Renal cortex interstitium (tissue), 11 donors: ENCODE results near the gene RRP7A. TPM values are rescaled to one million over a fixed set of nuclear protein-coding genes. Genes with fewer than 3 reads are reported as not detected.
"Not testable (repeated sequence)": the region's sequence is repeated elsewhere in the genome, so short reads cannot be mapped to it uniquely, and the experiment has no call there.

ENCODE experiments used
- DNase-seq, 11 donors: peaks; one replicate each; pipeline ENCODE4 v3.0.0-alpha.2; 2013; ENCODE audit warnings: low read depth in 9 of 11, low spot score in 4 of 11; ENCODE audit errors: extremely low read depth in 1 of 11
- polyA plus RNA-seq, 3 donors: library from polyadenylated mRNA; unstranded; fragments of 120-200 nt; gene quantifications; one replicate each; pipeline ENCODE4 v1.2.1, GENCODE V29; 2013; ENCODE audit not compliant: insufficient read length in 3 of 3

RRP7A gene
- polyA plus RNA-seq, 3 donors = 28.0 to 31.4 (median 29.3) TPM

GRCh38 chr22:42512273-42512990 is 7.2 kb downstream of the RRP7A start:
- peak in 2 of 11 donors; percentile 36 to 51 for DNase-seq

DNA sequence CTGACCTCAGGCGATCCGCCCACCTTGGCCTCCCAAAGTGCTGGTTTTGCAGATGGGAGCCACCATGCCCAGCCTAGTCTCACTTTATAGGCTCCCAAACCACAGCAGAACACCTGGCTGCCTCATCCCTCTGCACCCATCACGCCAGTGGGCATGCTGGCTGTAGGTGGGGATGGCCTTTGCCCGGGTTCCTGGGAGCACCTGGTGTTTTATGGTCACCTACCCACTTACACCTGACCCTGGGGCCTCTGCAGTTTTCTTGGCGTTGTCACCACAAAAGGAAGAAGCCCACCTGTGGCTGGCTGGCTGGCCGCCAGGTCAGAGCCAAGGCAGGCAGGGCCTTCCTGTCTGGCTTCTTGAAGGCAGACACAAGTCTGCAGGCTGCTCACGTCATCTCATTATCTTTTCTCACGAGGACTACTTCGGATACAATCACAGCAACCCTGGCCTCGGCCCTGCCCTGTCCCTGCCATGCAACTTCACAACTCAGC is 8.2 kb downstream of the RRP7A start:
- DNase-seq = no peak

- no peak for DNase-seq
These were observed 10.0 kb downstream of the RRP7A start for GRCh38 chr22:42509548-42509947.

DNA sequence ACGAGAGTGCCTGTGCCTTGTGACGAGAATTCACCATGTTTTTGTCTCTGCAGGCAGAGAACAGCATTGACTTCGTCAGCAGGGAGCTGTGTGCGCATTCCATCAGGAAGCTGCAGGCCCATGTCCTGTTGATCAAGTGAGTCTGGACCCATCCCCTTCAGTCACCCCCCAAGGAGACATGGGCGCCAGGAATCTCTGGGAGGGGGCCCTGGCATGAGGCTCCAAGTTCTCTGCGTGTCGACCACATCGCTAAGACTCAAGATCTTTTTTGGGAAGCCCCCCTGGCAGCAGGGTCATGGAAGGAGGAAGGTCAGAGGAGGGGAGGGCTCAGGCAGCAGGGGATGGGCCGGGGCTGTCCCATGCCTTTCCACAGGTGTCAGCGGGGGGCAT is 10.6 kb downstream of the RRP7A start:
- DNase-seq = not testable (repeated sequence)

- DNase-seq = not testable (repeated sequence)
These were observed 11.1 kb downstream of the RRP7A start for GRCh38 chr22:42508327-42508974.

DNA sequence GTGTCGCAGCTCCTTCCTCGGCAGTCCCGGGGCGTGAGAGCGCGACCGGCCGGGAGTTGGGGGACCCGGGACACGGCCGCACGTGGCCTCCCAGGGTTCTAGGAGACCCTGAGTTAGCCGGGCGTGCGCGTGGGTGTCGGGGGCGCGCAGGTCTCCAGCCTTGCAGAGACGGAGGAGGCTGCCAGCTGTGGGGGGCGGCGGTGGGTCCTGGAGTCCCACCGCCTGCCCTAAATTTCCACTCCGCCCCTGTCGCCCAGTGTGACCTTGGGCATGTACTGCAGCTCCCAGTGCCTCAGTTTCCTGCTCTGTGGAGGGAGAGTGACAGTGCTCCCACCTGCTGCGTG is 18.8 kb downstream of the RRP7A start:
- no peak for DNase-seq

GRCh38 chr22:42500161-42500835 is 19.3 kb downstream of the RRP7A start:
- peak in 7 of 11 donors; percentile 52 to 71 (median 63) for DNase-seq

GRCh38 chr22:42499773-42500160 is 19.8 kb downstream of the RRP7A start:
- not testable (repeated sequence) for DNase-seq

DNA sequence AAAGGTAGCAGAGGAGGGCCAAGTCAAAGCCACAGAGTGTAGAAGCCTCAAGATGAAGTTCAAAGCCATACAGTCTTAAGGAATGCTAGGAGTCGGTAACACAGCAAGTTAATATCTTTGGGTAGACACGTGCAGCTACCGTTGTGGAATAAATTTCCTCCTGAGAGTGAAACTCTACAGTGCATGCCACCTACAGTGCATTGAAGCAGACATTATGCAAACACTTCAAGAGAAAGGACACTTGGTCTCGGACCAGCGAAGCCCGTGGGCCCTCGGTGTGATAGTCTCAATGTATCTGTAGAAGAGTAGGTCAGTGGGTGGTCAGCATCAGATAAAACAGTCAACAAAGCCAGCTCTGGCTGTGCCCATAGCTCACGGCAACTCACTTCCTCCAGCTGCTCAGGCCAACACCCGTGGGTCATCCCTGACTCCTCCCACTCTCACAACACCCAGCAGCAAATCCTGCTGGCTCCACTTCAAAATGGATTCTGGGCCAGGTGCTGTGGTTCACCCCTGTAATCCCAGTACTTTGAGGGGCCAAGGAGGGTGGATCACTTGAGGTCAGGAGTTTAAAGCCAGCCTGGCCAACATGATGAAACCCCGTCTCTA is 24.0 kb downstream of the RRP7A start:
- DNase-seq = not testable (repeated sequence)

DNA sequence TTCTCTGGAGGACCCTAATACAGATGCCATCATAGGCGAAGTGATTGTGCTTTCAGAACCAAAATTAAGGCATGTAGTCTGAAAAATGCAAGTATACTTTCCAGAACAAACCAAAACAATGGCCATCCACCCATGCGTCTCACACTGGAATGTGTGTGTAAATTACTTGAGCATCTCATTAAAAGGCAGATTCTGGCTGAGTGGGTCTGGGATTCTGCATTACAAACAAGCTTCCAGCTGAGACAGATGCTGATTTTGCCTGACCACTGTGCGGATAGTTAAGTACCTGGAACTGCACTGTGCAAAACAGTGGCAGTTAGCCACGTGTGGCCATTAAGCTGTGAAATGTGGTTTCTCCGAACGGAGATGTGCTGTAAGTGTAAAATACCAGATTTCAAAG is 26.2 kb downstream of the RRP7A start:
- no peak for DNase-seq

DNA sequence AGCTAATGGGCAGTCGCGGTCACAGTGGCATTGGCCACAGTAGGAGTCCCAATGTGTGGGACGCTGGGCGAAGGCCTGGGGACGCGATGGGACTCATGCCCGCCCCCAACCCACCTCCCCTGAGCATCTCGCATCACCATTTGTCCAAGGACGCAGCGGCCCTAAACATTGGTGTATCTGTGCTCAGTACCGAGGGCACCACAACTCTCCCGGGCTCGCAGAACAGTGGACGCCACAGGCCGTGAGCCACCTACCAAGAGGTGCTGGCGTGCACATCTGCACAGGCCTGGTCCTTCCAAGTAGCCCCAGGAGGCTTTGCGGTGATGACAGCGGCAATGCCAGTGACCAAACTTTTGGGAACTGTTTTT is 27.3 kb downstream of the RRP7A start:
- no peak for DNase-seq

DNA sequence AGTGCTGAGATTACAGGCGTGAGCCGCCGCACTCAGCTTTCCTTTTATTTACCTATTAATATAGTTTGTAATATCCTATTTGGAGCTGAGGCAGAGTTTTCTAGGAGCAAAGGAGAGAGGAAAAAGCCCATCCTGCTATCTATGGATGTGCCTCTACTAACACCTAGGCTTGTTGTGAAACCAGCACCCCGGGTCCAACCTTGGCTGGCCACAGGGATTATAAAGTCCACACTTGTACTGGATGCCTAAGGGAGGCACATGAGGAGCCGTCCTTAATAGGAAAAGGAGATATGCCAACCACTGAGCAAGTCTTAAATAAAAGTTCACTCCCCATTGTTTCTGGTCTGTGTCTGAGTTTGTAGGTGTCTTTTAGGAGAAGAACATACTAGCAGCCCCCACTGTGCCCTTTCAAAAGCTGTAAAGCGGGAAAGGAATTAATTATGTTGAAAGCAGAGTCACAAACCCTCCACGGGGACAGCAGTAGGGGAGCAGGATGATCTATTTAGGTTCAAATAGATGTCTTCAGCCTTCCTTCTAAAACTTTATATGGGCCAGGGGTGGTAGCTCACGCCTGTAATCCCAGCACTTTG is 29.3 kb downstream of the RRP7A start:
- DNase-seq = no peak

DNA sequence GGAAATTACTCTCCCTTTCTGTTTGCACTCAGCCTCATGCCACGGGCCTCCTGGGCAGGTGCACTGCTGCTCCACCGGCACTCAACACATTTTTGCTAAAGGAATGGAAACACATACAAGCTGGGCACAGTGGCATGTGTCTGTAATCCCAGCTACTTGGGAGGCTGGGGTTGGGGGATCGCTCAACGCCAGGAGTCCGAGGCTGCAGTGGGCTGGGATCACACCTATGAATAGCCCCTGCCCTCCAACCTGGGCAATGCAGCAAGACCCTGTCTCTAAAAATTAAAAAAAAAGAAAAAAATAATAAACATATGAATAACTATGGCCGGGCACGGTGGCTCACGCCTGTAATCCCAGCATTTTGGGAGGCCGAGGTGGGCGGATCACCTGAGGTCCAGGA is 30.6 kb downstream of the RRP7A start:
- DNase-seq = no peak

GRCh38 chr22:42484506-42484905 is 35.1 kb downstream of the RRP7A start:
- no peak for DNase-seq

GRCh38 chr22:42483610-42484223 is 35.9 kb downstream of the RRP7A start:
- not testable (repeated sequence) for DNase-seq

DNA sequence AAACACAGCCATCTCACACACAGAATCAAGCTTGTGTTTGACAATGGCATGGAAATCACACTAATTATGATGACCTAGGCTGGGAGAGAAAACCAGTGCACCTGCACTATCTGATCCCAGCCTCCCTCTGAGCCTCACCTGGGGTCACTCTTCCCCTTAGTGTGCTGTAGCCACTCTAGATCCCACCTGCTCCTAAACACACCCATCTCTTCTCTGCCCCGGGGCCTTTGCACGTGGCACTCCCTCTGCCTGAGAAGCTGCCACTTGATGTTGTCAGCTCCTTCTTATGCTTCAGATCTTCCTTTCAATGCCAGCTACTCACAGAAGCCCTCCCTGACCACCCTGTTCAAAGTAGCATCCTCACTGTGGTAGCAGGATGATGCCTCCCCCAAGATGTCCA is 44.5 kb downstream of the RRP7A start:
- no peak for DNase-seq

DNA sequence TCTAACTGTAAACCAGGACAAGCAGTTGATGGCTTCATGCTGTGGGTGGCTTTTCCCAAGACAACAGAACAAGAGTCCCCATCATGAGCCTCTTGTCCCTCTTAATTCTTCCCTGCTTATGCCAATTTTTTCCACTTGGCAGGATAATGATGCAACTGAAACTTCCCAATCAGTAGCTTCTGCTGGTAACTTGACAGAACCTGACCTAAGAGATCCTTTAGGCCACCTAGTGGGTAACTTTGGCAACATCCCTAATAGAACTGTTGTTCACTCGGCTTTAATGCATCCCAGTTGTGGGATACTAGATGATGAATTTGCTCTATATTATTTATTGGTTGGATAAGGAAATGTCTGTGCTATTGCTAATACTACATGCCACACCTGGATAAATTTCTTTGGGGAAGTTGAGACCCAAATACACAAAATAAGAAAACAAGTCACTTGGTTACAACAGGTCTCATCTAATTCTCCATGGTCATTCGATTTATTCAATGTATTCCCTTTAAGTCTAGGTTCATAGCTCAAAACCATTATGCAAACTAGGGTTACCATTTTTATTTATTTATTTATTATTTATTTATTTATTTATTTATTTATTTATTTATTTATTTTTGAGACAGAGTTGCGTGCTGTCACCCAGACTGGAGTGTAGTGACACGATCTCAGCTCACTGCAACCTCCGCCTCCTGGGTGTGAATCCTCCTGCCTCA is 46.0 kb downstream of the RRP7A start:
- peak in 3 of 11 donors; percentile 38 to 52 (median 42) for DNase-seq

DNA sequence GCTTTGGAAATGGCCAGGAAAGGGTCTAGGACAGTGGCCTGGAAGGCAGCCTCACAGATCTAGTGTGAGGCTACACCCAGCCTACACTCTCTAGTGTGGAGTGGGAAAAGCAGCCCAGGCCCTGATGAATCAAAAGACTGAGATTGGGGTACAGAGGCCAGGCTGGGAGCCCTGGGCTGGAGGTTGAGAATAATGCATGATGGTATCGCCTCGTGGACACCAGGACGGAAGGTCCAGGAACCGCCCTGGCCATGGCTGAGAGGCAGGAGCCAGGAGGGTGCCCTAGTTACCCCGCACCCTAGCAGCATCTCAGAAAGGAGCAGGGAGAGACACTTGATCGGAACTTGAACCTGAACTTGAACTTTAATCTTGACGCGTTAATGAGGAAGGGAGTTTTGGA is 46.9 kb downstream of the RRP7A start:
- no peak for DNase-seq
